ENCODE measurements around the gene TMEM18.

DNA sequence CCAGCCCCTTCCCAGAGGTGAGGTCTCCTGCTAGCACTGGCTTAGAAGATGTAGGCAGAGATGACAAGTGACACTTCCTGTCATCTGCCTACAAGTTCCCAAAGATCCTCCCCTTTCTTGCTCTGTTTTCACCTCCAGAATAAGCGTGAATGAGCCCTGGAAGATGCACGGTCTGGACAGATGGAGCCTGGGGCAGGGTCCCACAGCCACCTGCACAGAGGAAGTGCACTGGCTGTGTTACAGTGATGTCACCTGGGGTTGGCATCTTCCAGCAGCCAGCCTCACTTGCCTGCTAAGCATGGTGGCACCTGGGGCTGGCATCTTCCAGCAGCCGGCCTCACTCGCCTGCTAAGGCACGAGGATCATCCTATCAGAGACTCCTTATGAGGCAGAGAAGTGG lies 32.3 kb downstream of the TMEM18 start:
- TF ChIP-seq, protein P1, sequence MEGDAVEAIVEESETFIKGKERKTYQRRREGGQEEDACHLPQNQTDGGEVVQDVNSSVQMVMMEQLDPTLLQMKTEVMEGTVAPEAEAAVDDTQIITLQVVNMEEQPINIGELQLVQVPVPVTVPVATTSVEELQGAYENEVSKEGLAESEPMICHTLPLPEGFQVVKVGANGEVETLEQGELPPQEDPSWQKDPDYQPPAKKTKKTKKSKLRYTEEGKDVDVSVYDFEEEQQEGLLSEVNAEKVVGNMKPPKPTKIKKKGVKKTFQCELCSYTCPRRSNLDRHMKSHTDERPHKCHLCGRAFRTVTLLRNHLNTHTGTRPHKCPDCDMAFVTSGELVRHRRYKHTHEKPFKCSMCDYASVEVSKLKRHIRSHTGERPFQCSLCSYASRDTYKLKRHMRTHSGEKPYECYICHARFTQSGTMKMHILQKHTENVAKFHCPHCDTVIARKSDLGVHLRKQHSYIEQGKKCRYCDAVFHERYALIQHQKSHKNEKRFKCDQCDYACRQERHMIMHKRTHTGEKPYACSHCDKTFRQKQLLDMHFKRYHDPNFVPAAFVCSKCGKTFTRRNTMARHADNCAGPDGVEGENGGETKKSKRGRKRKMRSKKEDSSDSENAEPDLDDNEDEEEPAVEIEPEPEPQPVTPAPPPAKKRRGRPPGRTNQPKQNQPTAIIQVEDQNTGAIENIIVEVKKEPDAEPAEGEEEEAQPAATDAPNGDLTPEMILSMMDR (IDR thresholded peaks at IDR 0.05; ENCODE audit: poor library complexity) = no peak
- TF ChIP-seq EZH2phosphoT487 (IDR thresholded peaks at IDR 0.05; ENCODE audit: low read depth, severe bottlenecking, unreplicated experiment) = no peak

Data from hepatocyte (in vitro differentiated cells).